Activated CD8-positive, alpha-beta memory T cell treated with anti-CD3 and anti-CD28 coated beads for 36 hours (primary cell): ENCODE measurements around the gene PLOD1. TPM values are rescaled to one million over a fixed set of nuclear protein-coding genes. Genes with fewer than 3 reads are reported as not detected.

Experiments used
- CTCF ChIA-PET: fragments of 350-600 bp; sonication (Branson Sonifier 250); formaldehyde crosslinking; loops from one replicate; lab custom pipeline; 2021; ENCODE audit warnings: antibody characterized with exemption; lab: Charles Lee
- POLR2A ChIA-PET: fragments of 350-600 bp; sonication (Branson Sonifier 250); formaldehyde crosslinking; loops from one replicate; lab custom pipeline; 2021; ENCODE audit warnings: antibody characterized with exemption; lab: Charles Lee
- total RNA-seq, 2 experiments: library from RNA; stranded (reverse); gene quantifications; one replicate each; pipeline ENCODE4 v1.2.3, GENCODE V29; 2021

Gene PLOD1
- total RNA-seq, 2 experiments from 2014 or later: 28.5 to 29.6 TPM

DNA sequence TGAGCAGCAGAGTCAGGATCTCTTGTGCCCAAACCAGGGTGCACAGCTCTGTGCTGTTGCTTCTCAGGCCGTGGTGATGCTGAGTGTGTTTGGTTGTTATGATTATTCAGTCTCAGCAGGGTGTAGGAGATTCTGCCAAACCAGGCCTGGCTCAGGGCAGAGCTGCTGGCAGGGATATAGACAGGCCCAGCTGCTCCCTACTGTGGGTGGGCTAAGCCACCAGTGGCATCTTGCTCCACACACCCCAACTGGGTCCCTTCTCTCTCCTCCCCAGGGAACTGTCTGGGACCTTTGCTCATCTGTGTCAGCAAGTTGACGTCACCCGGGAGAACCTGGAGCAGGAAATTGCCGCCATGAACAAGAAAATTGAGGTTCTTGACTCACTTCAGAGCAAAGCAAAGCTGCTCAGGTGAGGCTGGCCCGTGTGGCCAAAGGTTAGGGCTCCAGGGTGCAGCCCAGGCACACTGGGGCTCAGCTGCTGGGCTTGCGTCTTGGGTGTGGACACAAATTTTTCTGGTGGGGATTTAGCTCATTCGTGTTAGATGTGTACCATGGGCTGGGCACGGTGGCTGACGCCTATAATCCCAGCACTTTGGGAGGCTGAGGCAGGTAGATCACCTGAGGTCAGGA, 74.9 kb downstream of the PLOD1 start:
- CTCF ChIA-PET: interaction anchor here (0.6 kb wide), 1 partner anchor 26 kb away, joined by 3 read pairs; no protein-coding TSS in a partner anchor
- POLR2A ChIA-PET: no interaction called here

DNA sequence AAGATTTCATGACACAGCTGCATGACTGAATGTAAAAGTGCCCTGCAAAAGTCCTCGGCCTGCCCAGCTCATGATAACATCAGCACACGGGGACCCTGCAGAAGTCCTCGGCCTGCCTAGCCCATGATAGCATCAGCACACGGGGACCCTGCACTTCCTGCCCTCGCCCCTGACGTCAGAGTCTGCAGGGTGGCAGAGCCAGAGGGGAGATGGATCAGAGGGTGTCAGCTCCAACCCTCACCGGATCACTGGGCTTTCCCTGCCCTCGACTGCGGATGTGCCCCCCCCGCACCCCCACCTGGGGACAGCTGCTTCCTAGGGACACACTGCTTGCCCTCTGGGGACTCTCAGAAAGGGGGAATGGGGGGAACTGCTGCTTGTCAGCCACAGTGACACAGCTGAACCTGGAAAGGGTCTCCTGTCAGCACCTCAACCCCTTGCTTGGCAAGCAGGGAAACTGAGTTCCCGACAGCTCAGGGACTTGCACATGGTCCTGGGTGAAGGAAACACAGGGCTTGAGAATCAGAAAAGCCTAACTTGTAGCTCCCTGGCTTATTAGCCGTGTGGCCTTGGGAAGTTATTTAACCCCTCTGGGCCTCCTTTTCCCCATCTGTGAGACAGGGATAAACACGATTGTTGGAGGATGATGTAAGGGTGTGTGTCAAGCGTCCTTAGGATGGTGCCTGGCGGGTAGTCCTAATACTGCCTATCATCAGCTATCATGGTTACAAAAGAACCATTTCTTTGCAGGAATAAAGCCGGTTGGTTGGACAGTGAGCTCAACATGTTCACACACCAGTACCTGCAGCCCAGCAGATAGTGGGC, 76.4 kb downstream of the PLOD1 start:
- ChIA-PET CTCF (interaction anchor here (0.9 kb wide), 1 partner anchor 10 kb away, joined by 3 read pairs; no protein-coding TSS in a partner anchor), POLR2A (interaction anchor here (0.6 kb wide), 1 partner anchor 133 kb away, joined by 3 read pairs; no protein-coding TSS in a partner anchor)

DNA sequence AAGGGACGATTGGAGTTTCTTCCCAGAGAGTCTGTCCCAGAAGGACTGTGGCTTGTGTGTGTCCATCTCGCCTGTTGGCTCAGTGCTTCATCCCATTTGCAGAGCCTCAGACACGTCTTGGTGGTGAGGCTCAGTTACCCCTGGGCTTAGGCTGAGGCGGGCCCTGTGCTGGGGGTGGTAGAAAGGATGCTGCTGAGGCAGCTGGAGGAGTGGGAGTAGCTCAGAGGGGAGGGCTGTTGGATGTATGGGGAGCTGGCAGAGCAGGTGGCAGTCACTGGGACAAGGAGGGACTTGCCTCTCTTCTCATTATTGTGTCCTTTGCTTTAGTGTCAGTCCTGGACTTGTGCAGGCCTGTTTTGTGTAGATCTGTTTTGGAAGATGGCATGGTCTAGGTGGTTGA, 77.5 kb downstream of the PLOD1 start:
- ChIA-PET CTCF (interaction anchor here (0.9 kb wide), 1 partner anchor 11 kb away, joined by 3 read pairs; no protein-coding TSS in a partner anchor), POLR2A (no interaction called here)

DNA sequence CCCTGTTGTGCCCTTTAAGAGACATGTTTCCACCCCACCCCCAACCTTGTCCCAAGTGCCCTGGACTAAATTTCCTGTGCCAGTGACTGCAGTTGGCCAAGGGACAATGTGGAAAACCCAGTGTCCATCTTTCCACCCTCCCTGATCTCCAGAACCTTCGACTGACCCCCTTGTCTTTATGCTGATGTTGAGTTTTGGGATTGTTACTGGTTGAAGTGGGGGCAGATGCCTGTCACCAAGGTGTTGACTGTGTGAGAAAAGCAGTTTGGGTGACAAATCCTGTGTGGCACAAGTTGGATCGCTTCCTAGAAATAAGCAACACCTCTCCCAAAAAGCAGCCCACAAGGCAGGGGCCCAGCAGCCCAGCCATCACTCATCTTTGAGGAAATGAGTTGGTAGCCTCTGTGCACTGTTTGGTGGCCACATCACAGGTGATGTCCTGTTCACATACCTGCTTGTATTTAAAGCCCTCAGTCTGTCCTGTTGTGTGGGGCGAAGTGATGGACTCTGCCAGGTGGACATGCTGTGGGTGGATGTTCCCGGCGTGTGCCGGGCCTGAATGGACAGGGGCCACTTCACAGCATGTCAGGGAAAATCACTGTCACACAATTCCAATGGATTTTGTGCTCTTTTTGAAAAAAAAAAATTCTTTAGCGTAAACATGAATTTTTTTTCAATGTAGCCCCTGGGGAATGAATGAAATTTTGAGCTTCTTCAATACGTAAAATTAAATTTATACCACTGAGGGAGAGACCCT, 78.2 kb downstream of the PLOD1 start:
- ChIA-PET POLR2A (interaction anchor here (0.7 kb wide), 1 partner anchor 55 kb away, joined by 3 read pairs; no protein-coding TSS in a partner anchor), CTCF (interaction anchor here (0.6 to 1.4 kb wide), 2 partner anchors 18 to 67 kb away, joined by 3 to 8 read pairs; no protein-coding TSS in a partner anchor)

DNA sequence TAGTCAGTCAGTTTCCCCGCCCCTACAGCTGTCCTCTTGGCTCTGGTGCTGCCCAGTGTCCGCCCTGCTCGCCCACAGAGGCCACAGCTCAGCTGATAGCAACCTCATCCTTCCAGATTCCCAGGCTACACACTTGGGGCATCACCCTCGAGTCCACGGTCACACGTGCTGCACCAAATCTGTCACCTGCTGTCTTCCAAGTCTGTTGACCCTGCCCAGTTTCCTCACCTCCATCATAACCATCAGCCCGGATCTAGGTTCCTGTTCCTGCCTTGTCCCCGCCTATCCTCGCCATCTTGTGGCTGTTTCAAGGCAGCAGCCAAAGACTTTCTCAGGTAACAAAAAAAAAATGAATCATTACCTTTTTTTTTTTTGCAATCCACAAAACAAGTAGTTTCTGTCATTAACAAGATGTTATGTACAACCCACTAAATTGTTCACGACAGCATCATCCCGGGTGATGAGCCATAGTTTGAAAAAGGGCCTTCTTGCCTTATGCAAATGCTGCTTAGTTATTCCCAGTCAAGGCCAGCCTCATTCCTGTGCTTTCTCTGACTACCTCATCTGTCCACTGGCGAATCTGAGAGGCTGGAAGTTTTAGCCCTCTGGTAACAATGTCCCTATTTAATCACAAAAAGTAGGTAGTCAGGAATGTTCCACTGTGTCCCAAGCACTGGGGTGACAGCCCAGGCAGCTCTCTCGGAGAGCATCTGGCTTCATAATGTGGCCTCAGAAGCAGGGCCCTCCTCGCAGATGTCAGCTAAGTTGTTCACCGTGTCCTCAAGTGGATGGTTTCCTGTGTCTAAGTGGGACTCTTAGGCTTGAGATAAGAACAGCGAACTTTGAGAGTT, 79.8 kb downstream of the PLOD1 start:
- ChIA-PET CTCF (interaction anchor here (1.4 kb wide), 1 partner anchor 65 kb away, joined by 8 read pairs; no protein-coding TSS in a partner anchor), POLR2A (no interaction called here)

DNA sequence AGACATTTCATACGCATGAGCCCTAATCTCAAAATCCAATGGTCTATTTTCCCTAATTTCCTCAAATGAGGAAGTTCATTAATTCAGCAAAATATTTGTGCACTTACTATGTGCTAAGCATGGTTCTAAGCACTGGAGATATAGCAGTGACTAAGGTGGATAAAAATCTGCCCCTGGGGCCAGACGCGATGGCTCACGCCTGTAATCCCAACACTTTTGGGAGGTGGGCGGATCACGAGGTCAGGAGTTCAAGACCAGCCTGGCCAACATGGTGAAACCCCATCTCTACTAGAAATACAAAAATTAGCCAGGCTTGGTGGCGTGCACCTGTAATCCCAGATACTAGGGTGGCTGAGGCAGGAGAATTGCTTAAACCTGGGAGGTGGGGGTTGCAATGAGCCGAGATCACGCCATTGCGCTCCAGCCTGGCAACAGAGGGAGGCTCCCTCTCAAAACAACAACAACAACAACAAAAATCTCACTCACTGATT, 80.5 kb downstream of the PLOD1 start:
- POLR2A ChIA-PET: no interaction called here
- CTCF ChIA-PET: no interaction called here

DNA sequence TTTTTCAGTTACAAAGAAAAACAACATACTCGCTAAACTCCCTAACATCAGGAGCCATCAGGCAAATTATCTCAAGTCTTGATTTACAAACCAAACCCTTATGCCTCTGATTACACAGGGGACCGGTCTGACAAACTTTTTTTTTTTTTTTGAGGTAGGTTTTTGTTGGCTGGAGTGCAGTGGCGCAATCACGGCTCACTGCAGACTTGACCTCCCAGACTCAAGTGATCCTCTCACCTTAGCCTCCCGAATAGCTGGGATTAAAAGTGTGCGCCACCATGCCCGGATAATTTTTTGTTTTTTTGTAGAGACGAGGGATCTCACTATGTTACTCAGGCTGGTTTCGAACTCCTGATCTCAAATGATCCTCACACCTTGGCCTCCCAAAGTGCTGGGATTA, 81.0 kb downstream of the PLOD1 start:
- ChIA-PET POLR2A (no interaction called here), CTCF (interaction anchor here (0.7 kb wide), 1 partner anchor 139 kb away, joined by 6 read pairs; no protein-coding TSS in a partner anchor)

DNA sequence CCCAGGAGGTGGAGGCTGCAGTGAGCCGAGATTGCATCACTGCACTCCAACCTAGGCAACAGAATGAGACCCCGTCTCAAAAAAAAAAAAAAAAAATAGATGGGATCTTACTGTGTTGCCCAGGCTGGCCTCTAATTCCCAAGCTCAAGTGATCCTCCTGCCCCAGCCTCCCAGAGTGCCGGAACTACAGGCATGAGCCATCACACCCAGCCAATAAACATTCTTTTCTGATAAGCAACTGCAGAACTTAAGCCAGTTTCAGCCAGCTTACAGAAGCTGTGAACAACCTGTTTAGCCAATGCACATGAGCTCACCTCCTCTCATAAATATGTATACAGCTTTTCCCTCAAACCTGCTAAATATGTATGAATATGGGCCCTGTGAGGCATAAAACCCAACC, 81.7 kb downstream of the PLOD1 start:
- POLR2A ChIA-PET: interaction anchor here (0.5 kb wide), 1 partner anchor 35 kb away, joined by 4 read pairs; no protein-coding TSS in a partner anchor

DNA sequence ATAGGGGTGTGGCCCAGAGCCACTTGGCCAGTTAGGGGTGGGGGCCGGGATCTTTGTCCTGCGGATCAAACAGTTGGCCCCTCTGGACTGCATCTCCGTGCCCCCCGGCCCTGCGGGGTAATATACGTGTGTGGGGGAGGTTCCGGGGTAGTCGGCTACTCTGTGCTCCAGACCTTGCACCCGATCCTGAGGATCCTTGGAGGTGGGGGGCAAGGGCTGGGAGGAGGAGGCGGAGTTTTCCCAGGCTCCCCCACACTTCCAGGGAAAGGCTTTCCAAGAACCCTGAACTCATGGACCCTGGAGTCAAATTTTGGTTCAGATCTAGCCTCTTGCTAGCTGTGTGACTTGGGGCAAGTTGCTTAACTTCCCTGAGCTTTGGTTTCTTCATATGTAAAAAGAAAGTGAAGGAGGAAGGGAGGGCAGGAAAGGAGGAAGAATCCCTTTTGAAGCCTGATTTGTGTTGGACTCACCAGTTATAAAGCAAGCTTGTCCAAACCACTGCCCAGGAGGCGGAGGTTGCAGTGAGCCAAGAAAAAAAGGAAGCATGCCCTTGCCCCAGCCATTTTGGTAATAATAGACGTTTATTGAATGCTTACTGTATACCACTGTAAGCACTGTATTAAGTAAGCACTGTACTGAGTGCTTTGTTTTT, 85.5 kb downstream of the PLOD1 start:
- CTCF ChIA-PET: interaction anchor here (0.7 to 1.9 kb wide), 6 partner anchors 10 to 105 kb away, joined by 3 to 6 read pairs (median 3); no protein-coding TSS in a partner anchor
- POLR2A ChIA-PET: interaction anchor here (1.1 to 1.5 kb wide), 2 partner anchors 40 to 112 kb away, joined by 6 to 10 read pairs; partner anchors contain the start of gene MFN2

More for the DNA sequence above, 81.7 kb downstream of the PLOD1 start:
- CTCF ChIA-PET: interaction anchor here (0.7 kb wide), 1 partner anchor 138 kb away, joined by 6 read pairs; no protein-coding TSS in a partner anchor

DNA sequence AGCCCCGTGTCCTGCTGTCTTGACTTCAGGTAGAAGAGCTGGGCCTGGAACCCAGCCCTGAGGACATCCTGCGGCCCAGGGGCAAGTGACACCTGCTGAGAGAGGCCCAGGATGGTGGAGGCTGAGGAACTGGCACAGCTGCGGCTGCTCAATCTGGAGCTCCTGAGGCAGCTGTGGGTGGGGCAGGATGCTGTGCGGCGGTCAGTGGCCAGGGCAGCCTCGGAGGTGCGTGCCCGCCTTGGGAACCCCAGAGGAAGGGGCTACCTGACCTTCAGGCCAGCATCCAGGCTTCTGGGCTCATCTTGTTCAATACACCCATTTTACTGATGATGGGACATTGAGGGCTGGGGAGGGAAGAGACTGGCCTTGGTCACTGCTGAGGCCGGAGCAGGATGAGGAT, 87.1 kb downstream of the PLOD1 start:
- ChIA-PET POLR2A (no interaction called here), CTCF (interaction anchor here (1.2 to 1.9 kb wide), 2 partner anchors 10 to 58 kb away, joined by 3 to 6 read pairs; no protein-coding TSS in a partner anchor)

DNA sequence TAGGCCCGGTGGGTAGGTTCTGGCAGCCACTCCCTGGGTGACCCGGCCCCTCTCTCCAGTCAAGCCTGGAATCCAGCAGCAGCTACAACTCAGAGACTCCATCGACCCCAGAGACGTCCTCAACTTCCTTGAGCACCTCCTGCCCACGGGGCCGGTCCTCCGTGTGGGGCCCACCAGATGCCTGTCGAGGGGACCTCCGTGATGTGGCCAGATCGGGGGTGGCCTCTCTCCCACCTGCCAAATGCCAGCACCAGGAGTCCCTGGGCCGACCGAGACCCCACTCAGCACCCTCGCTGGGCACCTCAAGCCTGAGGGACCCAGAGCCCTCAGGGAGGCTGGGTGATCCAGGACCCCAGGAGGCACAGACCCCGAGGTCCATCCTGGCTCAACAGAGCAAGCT, 87.5 kb downstream of the PLOD1 start:
- POLR2A ChIA-PET: no interaction called here
- CTCF ChIA-PET: interaction anchor here (1.2 kb wide), 1 partner anchor 10 kb away, joined by 3 read pairs; no protein-coding TSS in a partner anchor

Other genes starting within 250 kb of the PLOD1 start
- gene DRAXIN, start 243.0 kb upstream of the PLOD1 start, total RNA-seq: under 1 TPM; 0.06 to 0.08 TPM
- 10 to 100 TPM in 1 of 2 experiments, 1 to 10 TPM in 1; 9.7 to 11.0 TPM for gene AGTRAP, start 198.6 kb upstream of the PLOD1 start, total RNA-seq
- not detected for gene C1orf167, start 172.5 kb upstream of the PLOD1 start, total RNA-seq
- 10 to 100 TPM in 1 of 2 experiments, 1 to 10 TPM in 1; 9.9 to 12.4 TPM for gene MTHFR, start 128.8 kb upstream of the PLOD1 start, total RNA-seq
- gene CLCN6, start 128.5 kb upstream of the PLOD1 start, total RNA-seq: 10 to 100 TPM in 1 of 2 experiments, 1 to 10 TPM in 1; 9.7 to 10.5 TPM
- not detected for gene NPPA, start 86.9 kb upstream of the PLOD1 start, total RNA-seq
- gene NPPB, start 75.8 kb upstream of the PLOD1 start, total RNA-seq: not detected
- 10 to 100 TPM; 31.3 to 32.2 TPM for gene KIAA2013, start 8.3 kb upstream of the PLOD1 start, total RNA-seq
- gene MFN2, start 45.7 kb downstream of the PLOD1 start, total RNA-seq: 10 to 100 TPM; 85.9 to 92.6 TPM
- gene MIIP, start 84.8 kb downstream of the PLOD1 start, total RNA-seq: 10 to 100 TPM; 29.8 to 30.0 TPM
- gene TNFRSF8, start 128.6 kb downstream of the PLOD1 start, total RNA-seq: 1 to 10 TPM; 1.3 to 1.4 TPM
- gene TNFRSF1B, start 232.3 kb downstream of the PLOD1 start, total RNA-seq: 100 to 1,000 TPM; 202 to 206 TPM